HG02678 (cell line): Measurements from ENCODE around the gene OR5K3.
"Not testable (repeated sequence)": the region's sequence is repeated elsewhere in the genome, so short reads cannot be mapped to it uniquely, and the experiment has no call there.

Source experiments
- ATAC-seq: cut with Tn5 transposase; IDR thresholded peaks from one replicate; pipeline ENCODE4 v1.9.1; 2021; ENCODE audit warnings: mild to moderate bottlenecking, moderate library complexity; ENCODE audit not compliant: unreplicated experiment

Gene OR5K3

GRCh38 chr3:98390366-98390765, at the start of gene OR5K3:
Gene OR5K3 (plus strand): TSS chr3:98390666. CDS start chr3:98390666, 0 bp downstream.
- no peak for ATAC-seq

GRCh38 chr3:98341758-98342157, 48.7 kb upstream of the OR5K3 start:
- ATAC-seq, result no peak

GRCh38 chr3:98343647-98344507, 46.6 kb upstream of the OR5K3 start:
- peak; percentile 65 for ATAC-seq

GRCh38 chr3:98350082-98350481, 40.4 kb upstream of the OR5K3 start:
- ATAC-seq, result no peak

- ATAC-seq, result no peak
These were observed 36.9 kb upstream of the OR5K3 start, which contains the start of gene OR5K4 for GRCh38 chr3:98353554-98353953. Gene OR5K4 (plus strand): TSS chr3:98353854. CDS start chr3:98353854, 0 bp downstream.

GRCh38 chr3:98359250-98359649, 31.2 kb upstream of the OR5K3 start:
- no peak for ATAC-seq

GRCh38 chr3:98359993-98360675, 30.3 kb upstream of the OR5K3 start:
- ATAC-seq, result no peak

- ATAC-seq, result no peak
These were observed 29.8 kb upstream of the OR5K3 start for GRCh38 chr3:98360681-98361080.

GRCh38 chr3:98361289-98361688, 29.2 kb upstream of the OR5K3 start:
- ATAC-seq, result peak; percentile 59

GRCh38 chr3:98367464-98368246, 22.8 kb upstream of the OR5K3 start:
- ATAC-seq, result no peak

GRCh38 chr3:98371186-98371585, 19.3 kb upstream of the OR5K3 start:
- ATAC-seq, result no peak

GRCh38 chr3:98371853-98372252, 18.6 kb upstream of the OR5K3 start:
- no peak for ATAC-seq

GRCh38 chr3:98372445-98372844, 18.0 kb upstream of the OR5K3 start:
- ATAC-seq, result no peak

- no peak for ATAC-seq
These were observed 13.8 kb upstream of the OR5K3 start for GRCh38 chr3:98376631-98377030.

- ATAC-seq, result no peak
These were observed 2.3 kb upstream of the OR5K3 start for GRCh38 chr3:98388147-98388546.

- no peak for ATAC-seq
These were observed 4.6 kb downstream of the OR5K3 start for GRCh38 chr3:98395101-98395500.

- not testable (repeated sequence) for ATAC-seq
These were observed 6.0 kb downstream of the OR5K3 start for GRCh38 chr3:98396482-98396881.

- no peak for ATAC-seq
These were observed 8.0 kb downstream of the OR5K3 start for GRCh38 chr3:98398513-98398912.

GRCh38 chr3:98402507-98402906, 12.0 kb downstream of the OR5K3 start:
- no peak for ATAC-seq

GRCh38 chr3:98404010-98404409, 13.5 kb downstream of the OR5K3 start:
- no peak for ATAC-seq

GRCh38 chr3:98406034-98406433, 15.6 kb downstream of the OR5K3 start:
- ATAC-seq, result no peak
